Body of pancreas (tissue), 4 donors: ENCODE measurements around the gene WDR12.

Experiments
- POLR2A ChIP-seq, 3 donors: fragments of 450-650 bp; IDR thresholded peaks; one replicate each; pipeline ENCODE4 v1.6.1; 2016; ENCODE audit warnings: antibody characterized with exemption in 3 of 3, mild to moderate bottlenecking in 2 of 3
- TF ChIP-seq, protein P1 (sequence below), 7 experiments: fragments of 450-650 bp in 4 of 7; fragments of 200-600 bp in 3 of 7; sonication (generic) in 3 of 7; IDR thresholded peaks; one replicate each; pipeline ENCODE4 v1.5.1; 2016 to 2019; ENCODE audit warnings: antibody characterized with exemption in 7 of 7

DNA sequence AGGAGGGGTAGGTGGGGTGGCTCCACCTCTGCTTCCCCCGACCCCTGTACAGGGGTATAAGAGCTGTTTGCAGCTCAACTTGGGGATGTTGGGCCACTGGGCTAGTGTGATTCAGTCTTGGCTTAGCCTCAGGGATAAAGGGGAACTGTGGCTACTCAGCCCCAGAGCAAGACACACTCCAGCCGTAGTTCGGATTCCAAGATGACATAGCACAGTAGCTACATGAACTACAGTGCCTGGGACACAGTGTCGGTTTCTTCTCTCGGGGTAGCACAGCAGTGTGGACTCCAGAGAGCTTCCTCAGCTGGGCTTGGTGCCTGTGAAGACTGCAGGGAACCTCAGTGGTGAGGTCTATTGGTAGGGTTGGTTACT, 21.7 kb upstream of the WDR12 start:
- no peak for TF ChIP-seq POLR2A (IDR thresholded peaks at IDR 0.05)
- TF ChIP-seq, protein P1, sequence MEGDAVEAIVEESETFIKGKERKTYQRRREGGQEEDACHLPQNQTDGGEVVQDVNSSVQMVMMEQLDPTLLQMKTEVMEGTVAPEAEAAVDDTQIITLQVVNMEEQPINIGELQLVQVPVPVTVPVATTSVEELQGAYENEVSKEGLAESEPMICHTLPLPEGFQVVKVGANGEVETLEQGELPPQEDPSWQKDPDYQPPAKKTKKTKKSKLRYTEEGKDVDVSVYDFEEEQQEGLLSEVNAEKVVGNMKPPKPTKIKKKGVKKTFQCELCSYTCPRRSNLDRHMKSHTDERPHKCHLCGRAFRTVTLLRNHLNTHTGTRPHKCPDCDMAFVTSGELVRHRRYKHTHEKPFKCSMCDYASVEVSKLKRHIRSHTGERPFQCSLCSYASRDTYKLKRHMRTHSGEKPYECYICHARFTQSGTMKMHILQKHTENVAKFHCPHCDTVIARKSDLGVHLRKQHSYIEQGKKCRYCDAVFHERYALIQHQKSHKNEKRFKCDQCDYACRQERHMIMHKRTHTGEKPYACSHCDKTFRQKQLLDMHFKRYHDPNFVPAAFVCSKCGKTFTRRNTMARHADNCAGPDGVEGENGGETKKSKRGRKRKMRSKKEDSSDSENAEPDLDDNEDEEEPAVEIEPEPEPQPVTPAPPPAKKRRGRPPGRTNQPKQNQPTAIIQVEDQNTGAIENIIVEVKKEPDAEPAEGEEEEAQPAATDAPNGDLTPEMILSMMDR (IDR thresholded peaks at IDR 0.05) = no peak
